CD14-positive monocyte (primary cell): Measurements from ENCODE around the gene BCL2. TPM values are rescaled to one million over a fixed set of nuclear protein-coding genes. Genes with fewer than 3 reads are reported as not detected.

Experiments used
- DNase-seq, 3 donors: peaks; one replicate each; pipeline ENCODE4 v3.0.0-alpha.2; 2011 to 2022
- H2AFZ ChIP-seq: 2 replicates; pipeline ENCODE4 v1.6.0; 2012; ENCODE audit warnings: mild to moderate bottlenecking, low read depth, low read length, inconsistent platforms; ENCODE audit not compliant: insufficient read depth, poor library complexity, severe bottlenecking
- H3K27ac ChIP-seq, 2 donors: 1 replicate in 1 of 2; 2 replicates in 1 of 2; pipeline ENCODE4 v1.5.1; 2012 to 2013; ENCODE audit warnings: low read length in 2 of 2, control low read depth in 1 of 2, inconsistent platforms in 1 of 2, low read depth in 1 of 2, mild to moderate bottlenecking in 1 of 2
- H3K27me3 ChIP-seq, 2 donors: one replicate each; pipeline versions ENCODE4 v1.6.0 to v1.6.1; 2011 to 2013; ENCODE audit warnings: low read length in 2 of 2; ENCODE audit not compliant: control insufficient read depth in 2 of 2, insufficient read depth in 2 of 2
- H3K36me3 ChIP-seq, 2 donors: replicated peaks in 1 of 2; 1 replicate in 1 of 2; 2 replicates in 1 of 2; pipeline versions ENCODE4 v1.5.1 to v1.6.1; 2012 to 2013; ENCODE audit warnings: low read length in 2 of 2, control low read depth in 1 of 2, inconsistent platforms in 1 of 2, mild to moderate bottlenecking in 1 of 2; ENCODE audit not compliant: insufficient read depth in 2 of 2, control insufficient read depth in 1 of 2
- H3K4me1 ChIP-seq, 2 donors: 1 replicate in 1 of 2; 2 replicates in 1 of 2; pipeline versions ENCODE4 v1.5.1 to v1.6.1; 2012 to 2013; ENCODE audit warnings: low read length in 2 of 2, control low read depth in 1 of 2, inconsistent platforms in 1 of 2, mild to moderate bottlenecking in 1 of 2, moderate library complexity in 1 of 2; ENCODE audit not compliant: insufficient read depth in 2 of 2, control insufficient read depth in 1 of 2
- H3K4me2 ChIP-seq: replicated peaks from 2 replicates; pipeline ENCODE3; 2012; ENCODE audit warnings: low read length, moderate library complexity, mild to moderate bottlenecking; ENCODE audit not compliant: poor library complexity, severe bottlenecking; ENCODE audit errors: extremely low read depth
- H3K4me3 ChIP-seq, 3 experiments: fragments of 200-600 bp in 1 of 3; sonication (generic) in 1 of 3; replicated peaks in 1 of 3; 1 replicate in 2 of 3; 2 replicates in 1 of 3; pipeline ENCODE4 v1.5.1; 2011 to 2013; ENCODE audit warnings: low read length in 3 of 3, mild to moderate bottlenecking in 3 of 3, control low read depth in 2 of 3, low read depth in 2 of 3, inconsistent platforms in 1 of 3, moderate library complexity in 1 of 3
- H3K79me2 ChIP-seq: 2 replicates; pipeline ENCODE4 v1.6.0; 2012; ENCODE audit warnings: mild to moderate bottlenecking, control low read depth, inconsistent platforms, low read length, moderate library complexity; ENCODE audit not compliant: insufficient read depth
- H3K9ac ChIP-seq: 2 replicates; pipeline ENCODE4 v1.6.0; 2017; ENCODE audit warnings: low read length, mild to moderate bottlenecking; ENCODE audit not compliant: insufficient read depth, poor library complexity, severe bottlenecking
- H3K9me3 ChIP-seq, 2 donors: replicated peaks in 1 of 2; 1 replicate in 1 of 2; 2 replicates in 1 of 2; pipeline versions ENCODE4 v1.5.1 to v1.6.1; 2012 to 2013; ENCODE audit warnings: low read length in 2 of 2, control low read depth in 1 of 2; ENCODE audit not compliant: control insufficient read depth in 1 of 2, insufficient read depth in 1 of 2
- H4K20me1 ChIP-seq: 2 replicates; pipeline ENCODE4 v1.6.0; 2012; ENCODE audit warnings: mild to moderate bottlenecking, low read length, control low read depth, moderate library complexity; ENCODE audit not compliant: insufficient read depth
- H3K27ac Mint-ChIP-seq, 7 donors: one replicate each; pipeline ENCODE4 v1.8.0; 2020; ENCODE audit warnings: mild to moderate bottlenecking in 7 of 7, mixed read lengths in 7 of 7, moderate library complexity in 6 of 7, inconsistent platforms in 2 of 7
- H3K27me3 Mint-ChIP-seq, 3 donors: one replicate each; pipeline ENCODE4 v1.8.0; 2021 to 2022; ENCODE audit warnings: low read depth in 3 of 3, mild to moderate bottlenecking in 3 of 3, mixed read lengths in 3 of 3, moderate library complexity in 3 of 3, inconsistent platforms in 1 of 3
- H3K36me3 Mint-ChIP-seq, 2 donors: one replicate each; pipeline ENCODE4 v1.8.0; 2020; ENCODE audit warnings: mixed read lengths in 2 of 2, inconsistent platforms in 1 of 2, mild to moderate bottlenecking in 1 of 2
- H3K4me1 Mint-ChIP-seq: one replicate; pipeline ENCODE4 v1.8.0; 2020; ENCODE audit warnings: mild to moderate bottlenecking, mixed read lengths
- H3K4me3 Mint-ChIP-seq, 2 donors: one replicate each; pipeline ENCODE4 v1.8.0; 2020; ENCODE audit warnings: mild to moderate bottlenecking in 2 of 2, mixed read lengths in 2 of 2, moderate library complexity in 1 of 2
- H3K9me3 Mint-ChIP-seq, 7 donors: one replicate each; pipeline ENCODE4 v1.8.0; 2020 to 2022; ENCODE audit warnings: mixed read lengths in 7 of 7, mild to moderate bottlenecking in 6 of 7, moderate library complexity in 6 of 7, inconsistent platforms in 2 of 7
- WGBS: methylation state at CpG from one replicate; pipeline ENCODE4 v1.1.5; 2013; ENCODE audit warnings: missing lambda C conversion rate; ENCODE audit not compliant: insufficient coverage; 5-methylcytosine and 5-hydroxymethylcytosine counted together
- intact Hi-C, 2 donors: fragments of 100-400 bp; cut with micrococcal nuclease; formaldehyde crosslinking; loops; one replicate each; pipeline versions ENCODE4 v1.15.0 to v1.15.1; 2023
- polyA plus RNA-seq, 3 donors: library from polyadenylated mRNA; depleted of rRNA in 1 of 3; unstranded in 2 of 3; stranded (reverse) in 1 of 3; fragments of 300-500 nt in 2 of 3; fragments of >200 nt in 1 of 3; fragmentation: Illumina TruSeq in 2 of 3; gene quantifications; 1 replicate in 2 of 3; 2 replicates in 1 of 3; pipeline ENCODE4 v1.2.3, GENCODE V29; 2012 to 2021
- TF ChIP-seq, protein P1 (sequence below): fragments of 200-600 bp; IDR thresholded peaks from one replicate; pipeline ENCODE4 v1.8.0; 2022; ENCODE audit warnings: antibody characterized with exemption, mild to moderate bottlenecking

Gene BCL2
- polyA plus RNA-seq, 3 donors: 0.58 to 2.5 (median 1.1) TPM

DNA sequence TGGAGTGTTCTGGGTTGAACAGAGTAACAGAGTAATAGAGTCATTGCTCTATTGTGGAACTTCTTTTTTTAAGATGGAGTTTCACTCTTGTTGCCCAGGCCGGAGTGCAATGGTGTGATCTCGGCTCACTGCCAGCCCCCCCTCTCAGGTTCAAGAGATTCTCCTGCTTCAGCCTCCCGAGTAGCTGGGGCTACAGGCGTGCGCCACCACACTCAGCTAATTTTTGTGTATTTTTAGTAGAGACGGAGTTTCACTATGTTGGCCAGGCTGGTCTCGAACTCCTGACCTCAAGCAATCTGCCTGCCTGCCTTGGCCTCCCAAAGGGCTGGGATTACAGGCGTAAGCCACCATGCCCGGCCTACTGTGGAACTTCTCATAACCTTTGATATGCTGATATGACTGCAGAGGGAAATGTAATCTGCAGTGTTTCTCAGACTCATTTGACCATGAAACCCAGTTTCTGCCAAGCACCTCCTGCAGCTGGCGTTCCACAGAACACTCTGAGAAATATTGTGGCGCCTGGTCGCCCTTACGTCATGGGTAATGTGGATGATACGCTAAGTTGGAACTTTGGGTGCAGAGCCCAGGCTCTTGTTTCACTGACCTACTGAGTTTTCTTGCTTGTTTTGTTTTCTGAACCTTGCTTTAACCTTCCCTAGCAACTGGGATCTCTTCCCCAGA, 213.8 kb downstream of the BCL2 start:
- peaks cover 36% of the 10 kb centered on the region for H3K4me1 Mint-ChIP-seq

DNA sequence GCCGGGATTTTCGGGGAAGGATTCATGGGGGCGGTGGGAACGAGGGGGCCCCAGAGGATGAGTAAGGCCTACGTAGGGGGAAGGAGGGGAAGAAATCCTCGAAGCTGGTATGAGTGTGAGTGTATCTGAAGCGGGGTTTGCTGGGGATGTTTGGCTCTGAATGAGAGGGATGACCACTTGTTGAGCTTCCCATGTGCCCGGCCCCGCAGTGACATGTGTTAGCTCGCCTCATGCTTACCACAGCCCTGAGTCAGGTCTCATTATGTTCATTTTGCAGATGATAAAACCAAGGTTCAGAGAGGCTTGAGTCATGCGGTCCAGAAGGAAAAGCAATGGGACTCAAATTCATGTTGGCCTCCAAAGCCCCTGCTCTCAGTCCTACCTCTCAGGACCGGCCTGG, 214.7 kb downstream of the BCL2 start:
- Histone ChIP-seq H3K4me3 (no peak overlapping the region), H3K27me3 (no peaks in the 10 kb centered on the region), H4K20me1 (no peaks in the 10 kb centered on the region), H3K36me3 (no peaks in the 10 kb centered on the region), H3K9me3 (no peaks in the 10 kb centered on the region), H3K4me1 (peaks cover 10 to 32% of the 10 kb centered on the region in 2 donors), H3K27ac (no peak overlapping the region), H3K9ac (no peak overlapping the region), H2AFZ (no peak overlapping the region), H3K79me2 (no peaks in the 10 kb centered on the region), H3K4me2 (no peak overlapping the region)
- no peak for DNase-seq
- no peaks in the 10 kb centered on the region for H3K36me3 Mint-ChIP-seq
- TF ChIP-seq, protein P1, sequence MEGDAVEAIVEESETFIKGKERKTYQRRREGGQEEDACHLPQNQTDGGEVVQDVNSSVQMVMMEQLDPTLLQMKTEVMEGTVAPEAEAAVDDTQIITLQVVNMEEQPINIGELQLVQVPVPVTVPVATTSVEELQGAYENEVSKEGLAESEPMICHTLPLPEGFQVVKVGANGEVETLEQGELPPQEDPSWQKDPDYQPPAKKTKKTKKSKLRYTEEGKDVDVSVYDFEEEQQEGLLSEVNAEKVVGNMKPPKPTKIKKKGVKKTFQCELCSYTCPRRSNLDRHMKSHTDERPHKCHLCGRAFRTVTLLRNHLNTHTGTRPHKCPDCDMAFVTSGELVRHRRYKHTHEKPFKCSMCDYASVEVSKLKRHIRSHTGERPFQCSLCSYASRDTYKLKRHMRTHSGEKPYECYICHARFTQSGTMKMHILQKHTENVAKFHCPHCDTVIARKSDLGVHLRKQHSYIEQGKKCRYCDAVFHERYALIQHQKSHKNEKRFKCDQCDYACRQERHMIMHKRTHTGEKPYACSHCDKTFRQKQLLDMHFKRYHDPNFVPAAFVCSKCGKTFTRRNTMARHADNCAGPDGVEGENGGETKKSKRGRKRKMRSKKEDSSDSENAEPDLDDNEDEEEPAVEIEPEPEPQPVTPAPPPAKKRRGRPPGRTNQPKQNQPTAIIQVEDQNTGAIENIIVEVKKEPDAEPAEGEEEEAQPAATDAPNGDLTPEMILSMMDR: no peak
- H3K27me3 Mint-ChIP-seq: peaks cover 0 to 3% (median 2%) of the 10 kb centered on the region in 3 donors
- intact Hi-C loops: no loop called here
- no peak overlapping the region for H3K27ac Mint-ChIP-seq
- peaks cover 0 to 10% (median 3%) of the 10 kb centered on the region in 7 donors for H3K9me3 Mint-ChIP-seq
- no peak overlapping the region for H3K4me3 Mint-ChIP-seq
- H3K4me1 Mint-ChIP-seq: peaks cover 36% of the 10 kb centered on the region
- 97% methylated on average over 11 of the region's 12 CpGs for WGBS

More for the DNA sequence above, 213.8 kb downstream of the BCL2 start:
- Histone ChIP-seq H3K4me1 (peaks cover under 1 to 31% of the 10 kb centered on the region in 2 donors), H3K79me2 (no peaks in the 10 kb centered on the region), H2AFZ (no peak overlapping the region), H4K20me1 (no peaks in the 10 kb centered on the region), H3K9me3 (no peaks in the 10 kb centered on the region), H3K27me3 (no peaks in the 10 kb centered on the region), H3K27ac (no peak overlapping the region), H3K36me3 (no peaks in the 10 kb centered on the region), H3K4me2 (no peak overlapping the region), H3K4me3 (no peak overlapping the region), H3K9ac (no peak overlapping the region)
- Mint-ChIP-seq H3K9me3 (peaks cover 0 to 14% (median 3%) of the 10 kb centered on the region in 7 donors), H3K4me3 (no peak overlapping the region), H3K27ac (no peak overlapping the region), H3K27me3 (peaks cover 0 to 3% (median 2%) of the 10 kb centered on the region in 3 donors), H3K36me3 (no peaks in the 10 kb centered on the region)
- DNase-seq: no peak
- intact Hi-C loops: no loop called here
- 100% methylated on average over 7 of the region's 14 CpGs for WGBS
- TF ChIP-seq, protein P1: no peak
